Glutamatergic neuron (in vitro differentiated cells): ENCODE measurements around the gene PTPRN2. TPM values are rescaled to one million over a fixed set of nuclear protein-coding genes. Genes with fewer than 3 reads are reported as not detected.
"Not testable (repeated sequence)": the region's sequence is repeated elsewhere in the genome, so short reads cannot be mapped to it uniquely, and the experiment has no call there.

Experiments
- DNase-seq: peaks from one replicate; pipeline ENCODE4 v3.0.0; 2022
- H3K27ac Mint-ChIP-seq: one replicate; pipeline ENCODE4 v1.8.0; 2020; ENCODE audit warnings: mild to moderate bottlenecking, mixed read lengths, inconsistent platforms; ENCODE audit not compliant: unreplicated experiment
- H3K27me3 Mint-ChIP-seq: one replicate; pipeline ENCODE4 v1.8.0; 2020; ENCODE audit warnings: mild to moderate bottlenecking, moderate library complexity, mixed read lengths, inconsistent platforms; ENCODE audit not compliant: unreplicated experiment
- H3K36me3 Mint-ChIP-seq: one replicate; pipeline ENCODE4 v1.8.0; 2020; ENCODE audit warnings: mild to moderate bottlenecking, mixed read lengths, inconsistent platforms; ENCODE audit not compliant: unreplicated experiment
- H3K4me1 Mint-ChIP-seq: one replicate; pipeline ENCODE4 v1.8.0; 2020; ENCODE audit warnings: mild to moderate bottlenecking, low read depth, mixed read lengths, inconsistent platforms; ENCODE audit not compliant: unreplicated experiment
- H3K4me3 Mint-ChIP-seq: one replicate; pipeline ENCODE4 v1.8.0; 2020; ENCODE audit warnings: mild to moderate bottlenecking, mixed read lengths, inconsistent platforms; ENCODE audit not compliant: unreplicated experiment
- H3K9me3 Mint-ChIP-seq: one replicate; pipeline ENCODE4 v1.8.0; 2020; ENCODE audit warnings: mild to moderate bottlenecking, moderate library complexity, mixed read lengths, inconsistent platforms; ENCODE audit not compliant: unreplicated experiment
- total RNA-seq: library from RNA; stranded (reverse); fragmentation: NEBNext Ultra II Directional; extraction: Animal tissue kit (Norgen Biotek cat#: 25700); gene quantifications from one replicate; pipeline ENCODE4 v1.2.1, GENCODE V29; 2021; ENCODE audit not compliant: unreplicated experiment
- TF ChIP-seq, protein P1 (sequence below): fragments of 200-600 bp; sonication (generic); IDR thresholded peaks from one replicate; pipeline ENCODE4 v1.5.0; 2021; ENCODE audit not compliant: partially characterized antibody, unreplicated experiment

The PTPRN2 gene
- total RNA-seq, 1 donor from 2014 or later = 49.0 TPM

- Mint-ChIP-seq H3K4me1 (no peaks in the 10 kb centered on the region), H3K9me3 (peaks cover 9% of the 10 kb centered on the region), H3K36me3 (peaks cover 44% of the 10 kb centered on the region), H3K27me3 (peaks cover 6% of the 10 kb centered on the region), H3K4me3 (no peak overlapping the region), H3K27ac (no peak overlapping the region)
- TF ChIP-seq, protein P1, sequence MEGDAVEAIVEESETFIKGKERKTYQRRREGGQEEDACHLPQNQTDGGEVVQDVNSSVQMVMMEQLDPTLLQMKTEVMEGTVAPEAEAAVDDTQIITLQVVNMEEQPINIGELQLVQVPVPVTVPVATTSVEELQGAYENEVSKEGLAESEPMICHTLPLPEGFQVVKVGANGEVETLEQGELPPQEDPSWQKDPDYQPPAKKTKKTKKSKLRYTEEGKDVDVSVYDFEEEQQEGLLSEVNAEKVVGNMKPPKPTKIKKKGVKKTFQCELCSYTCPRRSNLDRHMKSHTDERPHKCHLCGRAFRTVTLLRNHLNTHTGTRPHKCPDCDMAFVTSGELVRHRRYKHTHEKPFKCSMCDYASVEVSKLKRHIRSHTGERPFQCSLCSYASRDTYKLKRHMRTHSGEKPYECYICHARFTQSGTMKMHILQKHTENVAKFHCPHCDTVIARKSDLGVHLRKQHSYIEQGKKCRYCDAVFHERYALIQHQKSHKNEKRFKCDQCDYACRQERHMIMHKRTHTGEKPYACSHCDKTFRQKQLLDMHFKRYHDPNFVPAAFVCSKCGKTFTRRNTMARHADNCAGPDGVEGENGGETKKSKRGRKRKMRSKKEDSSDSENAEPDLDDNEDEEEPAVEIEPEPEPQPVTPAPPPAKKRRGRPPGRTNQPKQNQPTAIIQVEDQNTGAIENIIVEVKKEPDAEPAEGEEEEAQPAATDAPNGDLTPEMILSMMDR = no peak
- DNase-seq = no peak
Measured at GRCh38 chr7:158517072-158517471, 70.6 kb downstream of the PTPRN2 start.

GRCh38 chr7:158516524-158516923, 71.1 kb downstream of the PTPRN2 start:
- Mint-ChIP-seq H3K36me3 (peaks cover 50% of the 10 kb centered on the region), H3K27ac (no peak overlapping the region), H3K4me3 (no peak overlapping the region), H3K27me3 (peaks cover 6% of the 10 kb centered on the region), H3K4me1 (no peaks in the 10 kb centered on the region), H3K9me3 (peaks cover 9% of the 10 kb centered on the region)
- TF ChIP-seq, protein P1 = no peak
- no peak for DNase-seq

DNA sequence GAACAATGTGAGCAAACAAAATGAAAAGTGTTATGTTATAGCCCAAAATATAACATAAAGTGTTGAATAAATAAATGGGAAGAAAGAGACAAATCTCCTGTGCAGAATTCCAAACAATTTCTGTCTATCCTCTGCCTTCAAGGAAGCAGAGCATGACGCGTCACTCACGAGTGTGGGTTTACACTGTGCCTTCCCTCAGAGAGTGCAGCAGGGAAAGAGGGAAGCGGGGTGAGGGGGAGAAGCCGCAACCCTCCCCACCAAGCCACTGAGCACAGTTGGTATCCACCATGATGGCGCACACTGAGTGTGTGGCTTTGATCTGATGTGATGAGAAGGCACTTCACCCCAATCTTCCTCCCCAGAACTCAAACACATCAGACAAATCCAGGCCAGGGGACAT, 74.8 kb downstream of the PTPRN2 start:
- Mint-ChIP-seq H3K9me3 (peaks cover 16% of the 10 kb centered on the region), H3K4me3 (no peak overlapping the region), H3K36me3 (peaks cover 52% of the 10 kb centered on the region), H3K27ac (no peak overlapping the region), H3K4me1 (no peaks in the 10 kb centered on the region), H3K27me3 (peaks cover 13% of the 10 kb centered on the region)
- DNase-seq = no peak
- TF ChIP-seq, protein P1 = no peak

DNA sequence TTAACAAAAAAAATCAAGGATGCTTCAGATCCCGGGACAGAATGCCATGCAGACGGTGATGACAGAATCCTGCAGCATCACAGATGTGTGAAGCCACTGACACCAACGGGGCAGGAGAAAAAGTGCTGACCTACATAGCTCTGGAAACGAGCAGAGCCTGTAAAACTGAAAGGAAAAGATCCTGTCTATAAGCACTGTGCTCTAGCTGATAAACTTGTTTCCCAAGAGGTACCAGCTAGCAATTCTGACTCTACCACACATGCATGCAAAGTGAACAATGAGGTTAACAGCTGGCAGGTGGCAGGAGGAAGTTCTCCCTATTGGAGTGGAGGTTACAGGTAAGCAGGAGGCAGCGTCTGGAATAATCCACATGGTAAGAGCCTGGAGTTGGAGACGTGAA, 75.6 kb downstream of the PTPRN2 start:
- Mint-ChIP-seq H3K9me3 (peaks cover 22% of the 10 kb centered on the region), H3K27me3 (peaks cover 16% of the 10 kb centered on the region), H3K4me1 (no peaks in the 10 kb centered on the region), H3K4me3 (no peak overlapping the region), H3K36me3 (peaks cover 60% of the 10 kb centered on the region), H3K27ac (no peak overlapping the region)
- TF ChIP-seq, protein P1 = no peak
- no peak for DNase-seq

DNA sequence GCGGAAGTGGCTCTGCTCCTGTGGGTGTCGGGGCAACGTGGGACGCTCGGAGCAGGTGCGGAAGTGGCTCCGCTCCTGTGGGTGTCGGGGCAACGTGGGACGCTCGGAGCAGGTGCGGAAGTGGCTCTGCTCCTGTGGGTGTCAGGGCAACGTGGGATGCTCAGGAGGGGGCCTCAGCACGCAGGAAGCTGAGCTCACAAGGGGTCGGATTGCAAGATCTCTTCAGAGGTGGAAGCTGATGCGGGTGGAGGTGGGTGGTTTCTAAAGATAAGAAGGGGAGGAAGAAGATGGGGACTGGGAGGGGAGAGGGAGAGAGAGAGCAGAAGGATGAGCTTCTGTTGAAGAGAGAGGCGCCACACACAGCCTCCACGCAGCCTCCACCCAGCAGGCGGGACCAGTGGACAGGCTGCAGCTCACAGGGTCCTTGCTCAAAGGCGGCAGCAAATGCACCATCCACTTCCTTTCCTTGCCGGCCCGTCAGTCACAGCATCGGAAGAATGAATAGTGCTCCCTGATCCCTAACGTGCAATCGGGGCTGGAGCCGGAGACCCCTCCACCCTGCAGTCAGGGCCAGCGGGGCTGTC, 78.7 kb downstream of the PTPRN2 start:
- Mint-ChIP-seq H3K9me3 (peaks cover 26% of the 10 kb centered on the region), H3K4me1 (no peaks in the 10 kb centered on the region), H3K4me3 (no peak overlapping the region), H3K36me3 (peaks cover 48% of the 10 kb centered on the region), H3K27me3 (peaks cover 13% of the 10 kb centered on the region), H3K27ac (no peak overlapping the region)
- DNase-seq = no peak
- TF ChIP-seq, protein P1 = no peak

DNA sequence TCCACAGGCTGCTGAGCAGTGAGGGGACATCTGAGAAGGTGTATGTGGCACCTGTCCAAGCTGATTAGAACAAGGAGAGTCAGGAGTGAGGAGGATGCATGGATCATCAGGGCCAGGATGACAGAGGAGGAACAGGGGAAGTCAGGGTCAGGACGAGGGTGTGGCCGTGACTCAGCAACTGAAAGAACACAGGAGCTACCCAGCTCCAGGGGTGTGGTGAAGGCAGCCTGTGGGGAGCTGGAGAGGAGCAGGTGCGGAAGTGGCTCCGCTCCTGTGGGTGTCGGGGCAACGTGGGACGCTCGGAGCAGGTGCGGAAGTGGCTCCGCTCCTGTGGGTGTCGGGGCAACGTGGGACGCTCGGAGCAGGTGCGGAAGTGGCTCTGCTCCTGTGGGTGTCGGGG, 79.3 kb downstream of the PTPRN2 start:
- Mint-ChIP-seq H3K27me3 (peaks cover 13% of the 10 kb centered on the region), H3K36me3 (peaks cover 46% of the 10 kb centered on the region), H3K9me3 (peaks cover 25% of the 10 kb centered on the region)
- not testable (repeated sequence) for H3K4me3 Mint-ChIP-seq, DNase-seq, H3K27ac Mint-ChIP-seq, H3K4me1 Mint-ChIP-seq
